Stomach (tissue), 4 donors: ENCODE data around the gene PMFBP1.

Experiments
- POLR2A ChIP-seq, 4 donors: fragments of 450-650 bp; IDR thresholded peaks; one replicate each; pipeline ENCODE4 v1.6.1; 2016; ENCODE audit warnings: antibody characterized with exemption in 4 of 4, control low read depth in 2 of 4, mild to moderate bottlenecking in 1 of 4, moderate library complexity in 1 of 4
- POLR2AphosphoS5 ChIP-seq, 3 donors: sonication (generic); formaldehyde crosslinking; IDR thresholded peaks; one replicate each; pipeline ENCODE4 v1.6.1; 2016; ENCODE audit warnings: antibody characterized with exemption in 3 of 3
- TF ChIP-seq, protein P1 (sequence below), 7 experiments: fragments of 450-650 bp in 4 of 7; fragments of 200-600 bp in 3 of 7; sonication (generic) in 3 of 7; IDR thresholded peaks; one replicate each; pipeline ENCODE4 v1.5.1; 2016 to 2019; ENCODE audit warnings: antibody characterized with exemption in 7 of 7, control low read depth in 2 of 7, mild to moderate bottlenecking in 1 of 7

DNA sequence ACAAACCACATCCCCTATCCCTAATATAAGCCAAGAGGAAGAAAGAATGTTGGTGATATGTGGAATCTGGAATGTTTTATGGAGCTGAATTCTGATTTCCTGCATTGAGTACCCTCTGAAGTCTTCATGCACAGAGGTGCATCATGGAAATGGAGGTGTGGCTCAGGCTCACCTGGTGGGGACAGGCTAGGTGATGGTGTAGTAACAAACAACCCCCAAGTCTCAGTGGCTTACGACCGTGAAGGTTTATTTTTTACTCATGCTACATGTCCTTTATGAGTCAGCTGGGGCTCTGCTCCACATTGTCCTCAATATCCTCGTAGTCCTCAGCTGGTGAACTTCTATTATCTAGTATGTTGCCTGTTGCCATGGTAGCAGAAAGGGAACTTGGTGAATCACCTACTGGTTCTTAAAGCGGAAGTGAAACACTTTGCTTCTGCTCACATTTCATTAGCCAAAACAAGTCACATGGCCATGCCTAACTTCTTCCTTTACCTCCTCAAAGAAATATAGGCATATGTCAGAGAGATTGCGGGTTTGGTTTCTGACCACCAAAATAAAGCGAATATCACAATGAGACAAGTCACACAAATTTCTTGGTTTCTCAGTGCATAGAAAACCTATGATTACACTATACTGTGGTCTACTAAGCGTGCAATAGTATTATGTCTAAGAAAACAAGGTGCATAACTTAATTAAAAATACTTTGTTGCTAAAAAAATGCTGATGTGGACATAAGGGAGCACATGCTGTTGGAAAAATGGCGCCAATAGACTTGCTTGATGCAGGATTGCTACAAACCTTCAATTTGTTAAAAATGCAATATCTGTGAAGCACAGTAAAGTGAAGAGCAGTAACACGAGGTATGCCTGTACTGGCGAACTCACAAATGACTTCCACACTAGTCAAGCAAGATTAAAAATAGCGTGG is at the start of gene PMFBP1:
- TF ChIP-seq, protein P1, sequence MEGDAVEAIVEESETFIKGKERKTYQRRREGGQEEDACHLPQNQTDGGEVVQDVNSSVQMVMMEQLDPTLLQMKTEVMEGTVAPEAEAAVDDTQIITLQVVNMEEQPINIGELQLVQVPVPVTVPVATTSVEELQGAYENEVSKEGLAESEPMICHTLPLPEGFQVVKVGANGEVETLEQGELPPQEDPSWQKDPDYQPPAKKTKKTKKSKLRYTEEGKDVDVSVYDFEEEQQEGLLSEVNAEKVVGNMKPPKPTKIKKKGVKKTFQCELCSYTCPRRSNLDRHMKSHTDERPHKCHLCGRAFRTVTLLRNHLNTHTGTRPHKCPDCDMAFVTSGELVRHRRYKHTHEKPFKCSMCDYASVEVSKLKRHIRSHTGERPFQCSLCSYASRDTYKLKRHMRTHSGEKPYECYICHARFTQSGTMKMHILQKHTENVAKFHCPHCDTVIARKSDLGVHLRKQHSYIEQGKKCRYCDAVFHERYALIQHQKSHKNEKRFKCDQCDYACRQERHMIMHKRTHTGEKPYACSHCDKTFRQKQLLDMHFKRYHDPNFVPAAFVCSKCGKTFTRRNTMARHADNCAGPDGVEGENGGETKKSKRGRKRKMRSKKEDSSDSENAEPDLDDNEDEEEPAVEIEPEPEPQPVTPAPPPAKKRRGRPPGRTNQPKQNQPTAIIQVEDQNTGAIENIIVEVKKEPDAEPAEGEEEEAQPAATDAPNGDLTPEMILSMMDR (IDR thresholded peaks at IDR 0.05) = no peak
- TF ChIP-seq POLR2A (IDR thresholded peaks at IDR 0.05) (no peak), POLR2AphosphoS5 (IDR thresholded peaks at IDR 0.05) (no peak)
